ENCODE measurements around the gene TINCR.

TINCR gene

GRCh38 chr19:5536337-5536894 is 31.3 kb downstream of the TINCR start:
- no peak overlapping the region for H3K4me3 ChIP-seq (replicated peaks in 1 of 2; ENCODE audit: low read depth in 2 of 2, low read length in 2 of 2)
- no peak for TF ChIP-seq CTCF (IDR thresholded peaks at IDR 0.05; ENCODE audit: low read depth, low read length)
- DNase-seq (ENCODE audit: low read depth in 2 of 2): peak; percentile 26 to 60

GRCh38 chr19:5534787-5535586 is 32.8 kb downstream of the TINCR start:
- peak; percentile 47 for TF ChIP-seq CTCF (IDR thresholded peaks at IDR 0.05; ENCODE audit: low read depth, low read length)
- no peak overlapping the region for H3K4me3 ChIP-seq (replicated peaks in 1 of 2; ENCODE audit: low read depth in 2 of 2, low read length in 2 of 2)
- DNase-seq (ENCODE audit: low read depth in 2 of 2): peak in 1 of 2 donors; percentile 32

GRCh38 chr19:5533257-5533656 is 34.5 kb downstream of the TINCR start:
- H3K4me3 ChIP-seq (replicated peaks in 1 of 2; ENCODE audit: low read depth in 2 of 2, low read length in 2 of 2): no peak overlapping the region
- no peak for TF ChIP-seq CTCF (IDR thresholded peaks at IDR 0.05; ENCODE audit: low read depth, low read length)
- DNase-seq (ENCODE audit: low read depth in 2 of 2): no peak

- no peak for DNase-seq (ENCODE audit: low read depth in 2 of 2)
- H3K4me3 ChIP-seq (replicated peaks in 1 of 2; ENCODE audit: low read depth in 2 of 2, low read length in 2 of 2): no peak overlapping the region
- no peak for TF ChIP-seq CTCF (IDR thresholded peaks at IDR 0.05; ENCODE audit: low read depth, low read length)
Measured at GRCh38 chr19:5530701-5531100, 37.1 kb downstream of the TINCR start.

GRCh38 chr19:5526691-5527090 is 41.1 kb downstream of the TINCR start:
- TF ChIP-seq CTCF (IDR thresholded peaks at IDR 0.05; ENCODE audit: low read depth, low read length): no peak
- no peak overlapping the region for H3K4me3 ChIP-seq (replicated peaks in 1 of 2; ENCODE audit: low read depth in 2 of 2, low read length in 2 of 2)
- DNase-seq (ENCODE audit: low read depth in 2 of 2): no peak

- DNase-seq (ENCODE audit: low read depth in 2 of 2): no peak
- no peak for TF ChIP-seq CTCF (IDR thresholded peaks at IDR 0.05; ENCODE audit: low read depth, low read length)
- no peak overlapping the region for H3K4me3 ChIP-seq (replicated peaks in 1 of 2; ENCODE audit: low read depth in 2 of 2, low read length in 2 of 2)
Measured at GRCh38 chr19:5524081-5524480, 43.7 kb downstream of the TINCR start.
